Left ventricle myocardium inferior (tissue), 1 donor: ENCODE data around the gene APPBP2. TPM values are rescaled to one million over a fixed set of nuclear protein-coding genes. Genes with fewer than 3 reads are reported as not detected.

Source experiments
- DNase-seq: peaks from one replicate; pipeline ENCODE4 v3.0.0-alpha.2; 2020
- H3K27ac ChIP-seq: fragments of 200-600 bp; replicated peaks from 2 replicates; pipeline ENCODE4 v1.8.0; 2021
- H3K27me3 ChIP-seq: fragments of 200-600 bp; 2 replicates; pipeline ENCODE4 v1.8.0; 2021; ENCODE audit warnings: low read depth
- H3K36me3 ChIP-seq: fragments of 200-600 bp; 2 replicates; pipeline ENCODE4 v1.8.0; 2021
- H3K4me1 ChIP-seq: fragments of 200-600 bp; 2 replicates; pipeline ENCODE4 v1.8.0; 2021
- H3K4me3 ChIP-seq: fragments of 200-600 bp; 2 replicates; pipeline ENCODE4 v1.8.0; 2021; ENCODE audit warnings: mild to moderate bottlenecking, moderate library complexity
- H3K9me3 ChIP-seq: fragments of 200-600 bp; replicated peaks from 2 replicates; pipeline ENCODE4 v1.8.0; 2021
- CTCF ChIP-seq: fragments of 200-600 bp; IDR thresholded peaks from 2 replicates; pipeline ENCODE4 v1.8.0; 2021; ENCODE audit warnings: antibody characterized with exemption, mild to moderate bottlenecking, borderline replicate concordance
- intact Hi-C: fragments of 100-400 bp; cut with micrococcal nuclease; formaldehyde crosslinking; loops from one replicate; pipeline ENCODE4 v1.11.0; 2022
- total RNA-seq: library from RNA; stranded (reverse); fragmentation: NEBNext Ultra II Directional; extraction: Animal tissue kit (Norgen Biotek cat#: 25700); gene quantifications from one replicate; pipeline ENCODE4 v1.2.1, GENCODE V29; 2021
- donor health status: DM: no; HTN: yes; CAD: no; lungs with severe emphysema.

Gene APPBP2
- total RNA-seq, 1 donor from 2014 or later, result 16.6 TPM

GRCh38 chr17:60403523-60403810 is 122.6 kb downstream of the APPBP2 start:
- H3K4me1 ChIP-seq, result no peaks in the 10 kb centered on the region
- H3K4me3 ChIP-seq, result no peak overlapping the region
- H3K9me3 ChIP-seq, result no peaks in the 10 kb centered on the region
- no peak for TF ChIP-seq CTCF
- H3K36me3 ChIP-seq, result no peaks in the 10 kb centered on the region
- H3K27ac ChIP-seq, result no peak overlapping the region
- DNase-seq, result no peak
- intact Hi-C loops, result no loop called here
- H3K27me3 ChIP-seq, result no peaks in the 10 kb centered on the region

- Histone ChIP-seq H3K36me3 (no peaks in the 10 kb centered on the region), H3K4me3 (no peak overlapping the region), H3K9me3 (no peaks in the 10 kb centered on the region), H3K4me1 (no peaks in the 10 kb centered on the region), H3K27ac (no peak overlapping the region), H3K27me3 (no peaks in the 10 kb centered on the region)
- DNase-seq, result no peak
- TF ChIP-seq CTCF, result no peak
- intact Hi-C loops, result no loop called here
These were observed 124.2 kb downstream of the APPBP2 start for GRCh38 chr17:60401819-60402218.

- Histone ChIP-seq H3K4me3 (no peak overlapping the region), H3K27ac (peak overlapping the region; percentile 30), H3K36me3 (no peaks in the 10 kb centered on the region), H3K9me3 (no peaks in the 10 kb centered on the region), H3K27me3 (no peaks in the 10 kb centered on the region), H3K4me1 (peaks cover under 1% of the 10 kb centered on the region)
- no peak for DNase-seq
- no peak for TF ChIP-seq CTCF
- intact Hi-C loops, result no loop called here
These were observed 127.6 kb downstream of the APPBP2 start for GRCh38 chr17:60398227-60398959.

- Histone ChIP-seq H3K4me3 (no peak overlapping the region), H3K27me3 (no peaks in the 10 kb centered on the region), H3K4me1 (peaks cover 16% of the 10 kb centered on the region), H3K27ac (no peak overlapping the region), H3K9me3 (no peaks in the 10 kb centered on the region), H3K36me3 (no peaks in the 10 kb centered on the region)
- intact Hi-C loops, result no loop called here
- no peak for DNase-seq
- TF ChIP-seq CTCF, result no peak
These were observed 129.6 kb downstream of the APPBP2 start for GRCh38 chr17:60396412-60396811.

- H3K9me3 ChIP-seq, result no peaks in the 10 kb centered on the region
- H3K27ac ChIP-seq, result no peak overlapping the region
- intact Hi-C loops, result no loop called here
- peaks cover 25% of the 10 kb centered on the region for H3K4me1 ChIP-seq
- no peak overlapping the region for H3K4me3 ChIP-seq
- no peak for DNase-seq
- TF ChIP-seq CTCF, result no peak
- H3K36me3 ChIP-seq, result no peaks in the 10 kb centered on the region
- H3K27me3 ChIP-seq, result no peaks in the 10 kb centered on the region
These were observed 130.5 kb downstream of the APPBP2 start for GRCh38 chr17:60395508-60396065.
